Subcutaneous adipose tissue (tissue), 4 donors: ENCODE data around the gene SIRT6. TPM values are rescaled to one million over a fixed set of nuclear protein-coding genes. Genes with fewer than 3 reads are reported as not detected.

Experiments
- CTCF ChIP-seq: fragments of 450-650 bp; IDR thresholded peaks from one replicate; pipeline ENCODE4 v1.5.1; 2016; ENCODE audit warnings: low read depth, mild to moderate bottlenecking, control low read depth, antibody characterized with exemption, moderate library complexity
- total RNA-seq, 4 donors: library from RNA; depleted of rRNA; stranded (reverse); fragments of >200 nt; gene quantifications; one replicate each; pipeline ENCODE4 v1.1.0, GENCODE V29; 2016

The SIRT6 gene
- total RNA-seq, 4 donors from 2014 or later: 12.6 to 28.3 (median 15.6) TPM

- TF ChIP-seq CTCF: no peak
Measured at GRCh38 chr19:4185413-4186086, 3.2 kb upstream of the SIRT6 start.

GRCh38 chr19:4184718-4185352 lies 2.5 kb upstream of the SIRT6 start:
- no peak for TF ChIP-seq CTCF

GRCh38 chr19:4183967-4184717 lies 1.8 kb upstream of the SIRT6 start:
- TF ChIP-seq CTCF: no peak

- no peak for TF ChIP-seq CTCF
Measured at GRCh38 chr19:4181053-4181508, 1.3 kb downstream of the SIRT6 start.

- TF ChIP-seq CTCF: no peak
Measured at GRCh38 chr19:4178990-4179389, 3.4 kb downstream of the SIRT6 start.

GRCh38 chr19:4177146-4177545 lies 5.2 kb downstream of the SIRT6 start:
- TF ChIP-seq CTCF: no peak

GRCh38 chr19:4175669-4175931 lies 6.8 kb downstream of the SIRT6 start:
- no peak for TF ChIP-seq CTCF
